Measurements from ENCODE around the gene ITLN1.
"Not testable (repeated sequence)": the region's sequence is repeated elsewhere in the genome, so short reads cannot be mapped to it uniquely, and the experiment has no call there.

Gene ITLN1

GRCh38 chr1:160883581-160884513 is 1.1 kb downstream of the ITLN1 start:
- no peak for DNase-seq (ENCODE audit: low spot score)

GRCh38 chr1:160882582-160882981 is 2.4 kb downstream of the ITLN1 start:
- DNase-seq (ENCODE audit: low spot score), result no peak

GRCh38 chr1:160881264-160881663 is 3.7 kb downstream of the ITLN1 start:
- not testable (repeated sequence) for DNase-seq (ENCODE audit: low spot score)

GRCh38 chr1:160880216-160880615 is 4.8 kb downstream of the ITLN1 start:
- no peak for DNase-seq (ENCODE audit: low spot score)

- DNase-seq (ENCODE audit: low spot score), result no peak
Observed at GRCh38 chr1:160879056-160879455, 5.9 kb downstream of the ITLN1 start.

- DNase-seq (ENCODE audit: low spot score), result no peak
Observed at GRCh38 chr1:160877221-160877620, 7.8 kb downstream of the ITLN1 start.

GRCh38 chr1:160876311-160876710 is 8.7 kb downstream of the ITLN1 start:
- no peak for DNase-seq (ENCODE audit: low spot score)

GRCh38 chr1:160875591-160875990 is 9.4 kb downstream of the ITLN1 start:
- not testable (repeated sequence) for DNase-seq (ENCODE audit: low spot score)

- no peak for DNase-seq (ENCODE audit: low spot score)
Observed at GRCh38 chr1:160874935-160875334, 10.0 kb downstream of the ITLN1 start.

- no peak for DNase-seq (ENCODE audit: low spot score)
Observed at GRCh38 chr1:160868141-160868540, 16.8 kb downstream of the ITLN1 start.

GRCh38 chr1:160867651-160868050 is 17.3 kb downstream of the ITLN1 start:
- DNase-seq (ENCODE audit: low spot score), result not testable (repeated sequence)

- no peak for DNase-seq (ENCODE audit: low spot score)
Observed at GRCh38 chr1:160866695-160867260, 18.2 kb downstream of the ITLN1 start.

GRCh38 chr1:160866001-160866694 is 18.8 kb downstream of the ITLN1 start:
- no peak for DNase-seq (ENCODE audit: low spot score)

- DNase-seq (ENCODE audit: low spot score), result no peak
Observed at GRCh38 chr1:160865337-160865736, 19.6 kb downstream of the ITLN1 start.

GRCh38 chr1:160864173-160864572 is 20.8 kb downstream of the ITLN1 start:
- DNase-seq (ENCODE audit: low spot score), result no peak

- DNase-seq (ENCODE audit: low spot score), result no peak
Observed at GRCh38 chr1:160863774-160864131, 21.2 kb downstream of the ITLN1 start.

- no peak for DNase-seq (ENCODE audit: low spot score)
Observed at GRCh38 chr1:160863061-160863773, 21.8 kb downstream of the ITLN1 start.

- no peak for DNase-seq (ENCODE audit: low spot score)
Observed at GRCh38 chr1:160862203-160863060, 22.5 kb downstream of the ITLN1 start, which contains the start of gene CD244. Gene CD244 (minus strand): TSS chr1:160862887. CDS start chr1:160862677, 210 bp downstream.

- no peak for DNase-seq (ENCODE audit: low spot score)
Observed at GRCh38 chr1:160860840-160861505, 24.0 kb downstream of the ITLN1 start.

GRCh38 chr1:160859166-160859565 is 25.8 kb downstream of the ITLN1 start:
- no peak for DNase-seq (ENCODE audit: low spot score)

GRCh38 chr1:160858507-160858906 is 26.5 kb downstream of the ITLN1 start:
- DNase-seq (ENCODE audit: low spot score), result no peak
